Vagina (tissue), 2 donors: Measurements from ENCODE around the gene FRMD1. TPM values are rescaled to one million over a fixed set of nuclear protein-coding genes. Genes with fewer than 3 reads are reported as not detected.
A peak's percentile ranks its signal among the peaks of the same experiment; 100 is the strongest.

ENCODE experiments used
- DNase-seq, 2 donors: peaks; one replicate each; pipeline ENCODE4 v3.0.0-alpha.2; 2017; ENCODE audit errors: extremely low spot score in 2 of 2
- H3K27ac ChIP-seq: fragments of 200-600 bp; sonication (generic); one replicate; pipeline ENCODE4 v1.5.1; 2019
- H3K27me3 ChIP-seq: fragments of 200-600 bp; sonication (generic); one replicate; pipeline ENCODE4 v1.5.1; 2019
- H3K36me3 ChIP-seq, 2 donors: fragments of 200-600 bp; sonication (generic); one replicate each; pipeline ENCODE4 v1.5.1; 2017 to 2019
- H3K4me1 ChIP-seq: fragments of 200-600 bp; sonication (generic); one replicate; pipeline ENCODE4 v1.5.1; 2019
- H3K4me3 ChIP-seq, 2 donors: fragments of 200-600 bp; sonication (generic); 1 replicate in 1 of 2; 2 replicates in 1 of 2; pipeline ENCODE4 v1.5.1; 2016 to 2019
- H3K9me3 ChIP-seq: fragments of 200-600 bp; sonication (generic); one replicate; pipeline ENCODE4 v1.5.1; 2019
- CTCF ChIP-seq, 3 experiments: fragments of 450-650 bp in 2 of 3; fragments of 200-600 bp in 1 of 3; sonication (generic) in 1 of 3; IDR thresholded peaks; one replicate each; pipeline ENCODE4 v1.5.1; 2017 to 2019; ENCODE audit warnings: antibody characterized with exemption in 3 of 3, mild to moderate bottlenecking in 2 of 3, moderate library complexity in 2 of 3
- POLR2A ChIP-seq, 2 donors: fragments of 450-650 bp; IDR thresholded peaks; one replicate each; pipeline ENCODE4 v1.6.1; 2017; ENCODE audit warnings: antibody characterized with exemption in 2 of 2, mild to moderate bottlenecking in 2 of 2, moderate library complexity in 2 of 2
- POLR2AphosphoS5 ChIP-seq, 2 donors: sonication (generic); formaldehyde crosslinking; IDR thresholded peaks; one replicate each; pipeline ENCODE4 v1.9.0; 2017; ENCODE audit warnings: antibody characterized with exemption in 2 of 2, mild to moderate bottlenecking in 2 of 2, low read depth in 1 of 2; ENCODE audit not compliant: insufficient read depth in 1 of 2
- intact Hi-C: fragments of 100-400 bp; cut with DNase I; formaldehyde crosslinking; loops from one replicate; pipeline ENCODE4 v1.15.1; 2023
- total RNA-seq: library from RNA; depleted of rRNA; stranded (reverse); fragments of >200 nt; gene quantifications from one replicate; pipeline ENCODE4 v1.2.3, GENCODE V29; 2016

Gene FRMD1
- total RNA-seq, 1 donor from 2014 or later, result not detected

GRCh38 chr6:168032005-168032760 lies 46.8 kb downstream of the FRMD1 start:
- Histone ChIP-seq H3K36me3 (no peaks in the 10 kb centered on the region), H3K9me3 (no peaks in the 10 kb centered on the region), H3K27ac (peak overlapping the region; percentile 12), H3K4me1 (peaks cover 32% of the 10 kb centered on the region), H3K27me3 (no peaks in the 10 kb centered on the region), H3K4me3 (no peak overlapping the region)
- DNase-seq, result peak; percentile 40 to 75
- TF ChIP-seq CTCF (IDR thresholded peaks at IDR 0.05), result no peak
- no peak for TF ChIP-seq POLR2AphosphoS5 (IDR thresholded peaks at IDR 0.05; ENCODE audit: insufficient read depth in 1 of 2, low read depth in 1 of 2)
- TF ChIP-seq POLR2A (IDR thresholded peaks at IDR 0.05), result no peak
- intact Hi-C loops, result no loop called here

DNA sequence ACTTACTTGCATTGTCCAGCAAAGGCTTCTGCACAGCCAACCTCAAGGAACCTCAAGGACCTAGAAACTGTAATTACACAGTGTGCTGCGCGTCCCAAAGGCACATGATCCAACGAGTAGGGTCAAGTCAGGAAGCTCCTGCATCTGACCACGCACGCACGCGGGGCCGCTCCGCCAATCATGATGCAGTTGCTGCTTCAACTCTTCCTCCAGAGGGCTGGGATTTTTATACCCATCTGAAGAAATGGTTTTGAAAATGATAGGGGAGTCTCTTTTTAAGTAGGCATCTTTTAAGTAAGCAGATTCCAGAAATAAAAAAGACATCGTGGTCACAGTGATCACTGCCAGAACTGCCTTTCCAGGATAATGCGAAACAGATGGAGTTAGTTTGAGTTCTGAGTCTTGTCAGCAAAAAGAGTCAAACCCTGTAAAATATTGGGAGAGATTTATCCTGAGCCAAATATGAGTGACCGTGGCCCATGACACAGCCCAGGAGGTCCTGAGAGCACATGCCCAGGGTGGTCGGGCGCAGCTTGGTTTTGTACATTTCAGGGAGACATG lies 47.5 kb downstream of the FRMD1 start:
- DNase-seq, result peak; percentile 19 to 74
- Histone ChIP-seq H3K27me3 (no peaks in the 10 kb centered on the region), H3K4me3 (no peak overlapping the region), H3K27ac (peak overlapping the region; percentile 12), H3K36me3 (no peaks in the 10 kb centered on the region), H3K4me1 (peaks cover 28% of the 10 kb centered on the region), H3K9me3 (no peaks in the 10 kb centered on the region)
- intact Hi-C loops, result no loop called here
- TF ChIP-seq POLR2AphosphoS5 (IDR thresholded peaks at IDR 0.05; ENCODE audit: insufficient read depth in 1 of 2, low read depth in 1 of 2) (peak in 1 of 2 donors; percentile 31), POLR2A (IDR thresholded peaks at IDR 0.05) (no peak)

DNA sequence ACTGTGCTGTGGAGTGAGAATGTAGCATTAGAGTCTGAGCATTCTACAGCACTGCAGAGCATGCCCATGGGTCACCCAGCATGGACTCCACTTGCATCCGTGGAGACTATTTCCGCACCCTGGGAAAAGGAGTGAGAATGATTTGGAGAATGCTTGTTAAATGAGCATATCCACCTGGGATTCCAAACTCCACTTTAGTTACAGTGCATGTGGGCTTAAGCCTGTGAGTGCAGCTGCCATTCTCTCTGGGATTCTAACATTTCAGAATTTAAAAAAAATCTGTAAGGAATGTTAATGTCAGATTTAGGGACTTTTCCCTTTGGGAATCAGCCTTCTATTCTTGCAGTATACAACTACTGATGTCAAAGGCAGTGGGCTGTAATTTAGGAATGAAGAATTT lies 48.1 kb downstream of the FRMD1 start:
- TF ChIP-seq POLR2A (IDR thresholded peaks at IDR 0.05) (no peak), CTCF (IDR thresholded peaks at IDR 0.05) (no peak), POLR2AphosphoS5 (IDR thresholded peaks at IDR 0.05; ENCODE audit: insufficient read depth in 1 of 2, low read depth in 1 of 2) (no peak)
- Histone ChIP-seq H3K9me3 (no peaks in the 10 kb centered on the region), H3K4me1 (peaks cover 24% of the 10 kb centered on the region), H3K36me3 (no peaks in the 10 kb centered on the region), H3K4me3 (no peak overlapping the region), H3K27ac (no peak overlapping the region), H3K27me3 (no peaks in the 10 kb centered on the region)
- intact Hi-C loops, result no loop called here
- no peak for DNase-seq

GRCh38 chr6:168030218-168030746 lies 48.7 kb downstream of the FRMD1 start:
- DNase-seq, result no peak
- no peaks in the 10 kb centered on the region for H3K9me3 ChIP-seq
- H3K4me3 ChIP-seq, result no peak overlapping the region
- H3K36me3 ChIP-seq, result no peaks in the 10 kb centered on the region
- intact Hi-C loops, result no loop called here
- TF ChIP-seq POLR2AphosphoS5 (IDR thresholded peaks at IDR 0.05; ENCODE audit: insufficient read depth in 1 of 2, low read depth in 1 of 2), result no peak
- TF ChIP-seq POLR2A (IDR thresholded peaks at IDR 0.05), result no peak
- no peak for TF ChIP-seq CTCF (IDR thresholded peaks at IDR 0.05)
- no peak overlapping the region for H3K27ac ChIP-seq
- H3K27me3 ChIP-seq, result no peaks in the 10 kb centered on the region
- H3K4me1 ChIP-seq, result peaks cover 24% of the 10 kb centered on the region

DNA sequence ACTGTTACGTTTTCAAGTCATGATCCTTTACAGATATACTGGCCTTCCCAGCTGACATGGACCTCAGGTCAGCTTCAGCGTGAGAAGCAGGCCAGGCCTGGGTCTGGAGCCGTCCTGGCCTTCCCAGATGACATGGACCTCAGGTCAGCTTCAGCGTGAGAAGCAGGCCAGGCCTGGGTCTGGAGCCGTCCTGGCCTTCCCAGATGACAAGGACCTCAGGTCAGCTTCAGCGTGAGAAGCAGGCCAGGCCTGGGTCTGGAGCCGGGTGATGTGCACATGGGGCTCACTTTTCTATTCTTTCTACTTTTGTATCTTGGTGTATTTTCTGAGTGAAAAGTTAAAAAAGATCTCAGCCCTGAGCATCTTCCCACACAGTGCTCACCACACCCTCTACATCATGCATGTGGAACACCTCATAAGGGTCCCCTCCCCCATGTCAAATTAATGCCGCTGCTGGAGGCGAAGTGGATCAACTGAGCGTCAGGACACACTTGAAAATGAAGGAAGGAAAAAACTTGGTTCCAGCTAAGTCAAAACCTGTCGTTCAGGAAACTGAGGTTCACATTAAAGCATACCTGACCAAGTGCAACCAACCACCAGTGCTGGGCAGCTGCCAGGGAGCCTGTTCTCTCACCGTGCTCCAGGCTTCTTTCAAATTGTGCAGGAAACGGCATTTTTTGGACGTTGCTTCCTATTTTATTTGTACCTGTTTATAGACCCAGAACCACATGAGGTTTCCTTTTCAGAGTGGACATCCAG lies 49.4 kb downstream of the FRMD1 start:
- peaks cover 24% of the 10 kb centered on the region for H3K4me1 ChIP-seq
- H3K36me3 ChIP-seq, result no peaks in the 10 kb centered on the region
- H3K27me3 ChIP-seq, result no peaks in the 10 kb centered on the region
- peak; percentile 37 to 91 for DNase-seq
- no peak overlapping the region for H3K27ac ChIP-seq
- intact Hi-C loops, result no loop called here
- no peak overlapping the region for H3K4me3 ChIP-seq
- H3K9me3 ChIP-seq, result no peaks in the 10 kb centered on the region
- TF ChIP-seq POLR2A (IDR thresholded peaks at IDR 0.05) (no peak), POLR2AphosphoS5 (IDR thresholded peaks at IDR 0.05; ENCODE audit: insufficient read depth in 1 of 2, low read depth in 1 of 2) (no peak), CTCF (IDR thresholded peaks at IDR 0.05) (no peak)
